NT2/D1 (cell line): ENCODE results near the gene COL4A3.

Experiments used
- DNase-seq: peaks from one replicate; pipeline ENCODE4 v3.0.0-alpha.2; 2011; ENCODE audit warnings: low read depth, low spot score
- H3K27me3 ChIP-seq: 2 replicates; pipeline ENCODE4 v1.6.0; 2011; ENCODE audit warnings: mild to moderate bottlenecking; ENCODE audit not compliant: insufficient read length, insufficient read depth
- H3K36me3 ChIP-seq: 2 replicates; pipeline ENCODE4 v1.6.1; 2011; ENCODE audit warnings: mild to moderate bottlenecking, low read length, mixed read lengths; ENCODE audit not compliant: insufficient read depth, insufficient read length
- H3K4me1 ChIP-seq: 2 replicates; pipeline ENCODE4 v1.5.1; 2011; ENCODE audit not compliant: insufficient read depth, insufficient read length
- H3K4me3 ChIP-seq: 2 replicates; pipeline ENCODE4 v1.5.1; 2011; ENCODE audit warnings: low read depth; ENCODE audit not compliant: insufficient read length
- H3K9ac ChIP-seq: 2 replicates; pipeline ENCODE4 v1.6.0; 2011; ENCODE audit warnings: low read depth; ENCODE audit not compliant: insufficient read length
- H3K9me3 ChIP-seq: 2 replicates; pipeline ENCODE4 v1.5.1; 2011; ENCODE audit warnings: mild to moderate bottlenecking, low read length; ENCODE audit not compliant: insufficient read depth
- SUZ12 ChIP-seq: IDR thresholded peaks from 2 replicates; pipeline ENCODE4 v1.6.1; 2011; ENCODE audit not compliant: insufficient read length, insufficient read depth; ENCODE audit errors: extremely low read depth
- YY1 ChIP-seq: IDR thresholded peaks from 2 replicates; pipeline ENCODE4 v1.6.1; 2011; ENCODE audit not compliant: insufficient read length, insufficient read depth
- ZNF274 ChIP-seq: IDR thresholded peaks from 2 replicates; pipeline ENCODE4 v1.6.1; 2011; ENCODE audit warnings: mild to moderate bottlenecking, low read depth, low read length

Gene COL4A3

GRCh38 chr2:227287771-227288170 lies 123.3 kb downstream of the COL4A3 start:
- no peak for DNase-seq
- Histone ChIP-seq H3K9me3 (no peaks in the 10 kb centered on the region), H3K4me1 (no peaks in the 10 kb centered on the region), H3K27me3 (no peaks in the 10 kb centered on the region), H3K9ac (no peak overlapping the region), H3K4me3 (no peak overlapping the region), H3K36me3 (no peaks in the 10 kb centered on the region)
- TF ChIP-seq YY1 (no peak), SUZ12 (no peak), ZNF274 (no peak)

- Histone ChIP-seq H3K27me3 (no peaks in the 10 kb centered on the region), H3K36me3 (no peaks in the 10 kb centered on the region), H3K4me1 (no peaks in the 10 kb centered on the region), H3K9ac (no peak overlapping the region), H3K4me3 (no peak overlapping the region), H3K9me3 (no peaks in the 10 kb centered on the region)
- TF ChIP-seq YY1 (no peak), SUZ12 (no peak), ZNF274 (no peak)
- no peak for DNase-seq
Observed at GRCh38 chr2:227292314-227292713, 127.9 kb downstream of the COL4A3 start.

- Histone ChIP-seq H3K4me3 (no peak overlapping the region), H3K36me3 (no peaks in the 10 kb centered on the region), H3K9ac (no peak overlapping the region), H3K9me3 (no peaks in the 10 kb centered on the region), H3K27me3 (no peaks in the 10 kb centered on the region), H3K4me1 (no peaks in the 10 kb centered on the region)
- DNase-seq: no peak
- TF ChIP-seq ZNF274 (no peak), SUZ12 (no peak), YY1 (no peak)
Observed at GRCh38 chr2:227293531-227293930, 129.1 kb downstream of the COL4A3 start.

GRCh38 chr2:227295806-227296205 lies 131.4 kb downstream of the COL4A3 start:
- H3K36me3 ChIP-seq: no peaks in the 10 kb centered on the region
- H3K9me3 ChIP-seq: no peaks in the 10 kb centered on the region
- TF ChIP-seq YY1 (no peak), SUZ12 (no peak), ZNF274 (no peak)
- no peak for DNase-seq
- no peaks in the 10 kb centered on the region for H3K4me1 ChIP-seq
- H3K4me3 ChIP-seq: no peak overlapping the region
- no peaks in the 10 kb centered on the region for H3K27me3 ChIP-seq
- no peak overlapping the region for H3K9ac ChIP-seq

GRCh38 chr2:227296671-227297405 lies 132.4 kb downstream of the COL4A3 start:
- H3K4me3 ChIP-seq: no peak overlapping the region
- H3K9ac ChIP-seq: no peak overlapping the region
- H3K36me3 ChIP-seq: no peaks in the 10 kb centered on the region
- no peaks in the 10 kb centered on the region for H3K27me3 ChIP-seq
- no peaks in the 10 kb centered on the region for H3K9me3 ChIP-seq
- H3K4me1 ChIP-seq: no peaks in the 10 kb centered on the region
- DNase-seq: no peak
- TF ChIP-seq ZNF274: no peak
- TF ChIP-seq SUZ12: no peak
- TF ChIP-seq YY1: no peak

- H3K9me3 ChIP-seq: no peaks in the 10 kb centered on the region
- TF ChIP-seq YY1 (no peak), SUZ12 (no peak), ZNF274 (no peak)
- no peaks in the 10 kb centered on the region for H3K36me3 ChIP-seq
- no peaks in the 10 kb centered on the region for H3K4me1 ChIP-seq
- H3K9ac ChIP-seq: no peak overlapping the region
- no peak overlapping the region for H3K4me3 ChIP-seq
- no peak for DNase-seq
- H3K27me3 ChIP-seq: no peaks in the 10 kb centered on the region
Observed at GRCh38 chr2:227301523-227301922, 137.1 kb downstream of the COL4A3 start.

- H3K9me3 ChIP-seq: no peaks in the 10 kb centered on the region
Observed at GRCh38 chr2:227308784-227309183, 144.4 kb downstream of the COL4A3 start.

More at GRCh38 chr2:227308784-227309183, 144.4 kb downstream of the COL4A3 start:
- no peaks in the 10 kb centered on the region for H3K36me3 ChIP-seq
- no peak overlapping the region for H3K9ac ChIP-seq
- H3K4me1 ChIP-seq: no peaks in the 10 kb centered on the region
- no peak overlapping the region for H3K4me3 ChIP-seq
- DNase-seq: no peak
- no peaks in the 10 kb centered on the region for H3K27me3 ChIP-seq
- TF ChIP-seq YY1 (no peak), SUZ12 (no peak)
